HG02759 (cell line): Measurements from ENCODE around the gene OR7C2.
"Not testable (repeated sequence)": the region's sequence is repeated elsewhere in the genome, so short reads cannot be mapped to it uniquely, and the experiment has no call there.

Experiments
- ATAC-seq: cut with Tn5 transposase; IDR thresholded peaks from one replicate; pipeline ENCODE4 v1.9.1; 2021; ENCODE audit warnings: mild to moderate bottlenecking, moderate library complexity; ENCODE audit not compliant: unreplicated experiment

Gene OR7C2

DNA sequence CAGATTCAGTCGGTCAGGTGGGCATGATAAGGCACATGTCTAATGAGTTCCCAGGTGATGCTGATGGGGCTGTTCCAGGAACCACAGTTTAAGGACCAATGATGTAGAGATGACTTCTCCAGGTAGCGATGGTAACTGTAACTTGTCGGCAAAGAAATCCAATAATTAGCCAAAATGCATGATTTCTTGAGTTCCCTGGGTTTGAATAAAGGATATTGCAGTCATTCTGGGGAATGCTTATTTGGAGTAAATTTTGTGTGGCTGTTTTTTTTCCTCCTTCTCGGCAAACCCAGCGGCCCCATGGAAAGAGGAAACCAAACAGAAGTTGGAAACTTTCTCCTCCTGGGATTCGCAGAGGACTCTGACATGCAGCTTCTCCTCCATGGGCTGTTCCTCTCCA lies at the start of gene OR7C2:
TSS of gene OR7C2 (plus strand) at position 301 of the 400 bp plus-strand sequence. CDS start at position 301, 0 bp downstream.
- ATAC-seq, result no peak

- no peak for ATAC-seq
Measured at GRCh38 chr19:14901675-14902260, 39.5 kb upstream of the OR7C2 start.

DNA sequence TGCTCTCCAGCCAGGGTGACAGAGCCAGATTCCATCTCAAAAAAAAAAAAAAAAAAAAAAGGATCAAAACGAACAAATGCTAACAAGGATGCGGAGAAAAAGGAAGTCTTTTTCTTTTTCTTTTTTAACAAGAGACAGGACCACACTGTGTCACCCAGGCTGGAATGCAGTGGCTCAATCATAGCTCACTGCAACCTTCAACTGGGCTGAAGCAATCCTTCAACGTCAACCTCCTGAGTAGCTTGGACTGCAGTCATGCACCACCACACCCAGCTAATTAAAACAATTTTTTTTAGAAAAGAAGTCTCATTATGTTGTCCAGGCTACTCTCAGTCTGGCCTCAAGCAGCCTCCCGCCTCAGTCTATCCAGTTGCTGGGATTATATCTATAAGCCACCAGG lies 34.6 kb upstream of the OR7C2 start:
- no peak for ATAC-seq

DNA sequence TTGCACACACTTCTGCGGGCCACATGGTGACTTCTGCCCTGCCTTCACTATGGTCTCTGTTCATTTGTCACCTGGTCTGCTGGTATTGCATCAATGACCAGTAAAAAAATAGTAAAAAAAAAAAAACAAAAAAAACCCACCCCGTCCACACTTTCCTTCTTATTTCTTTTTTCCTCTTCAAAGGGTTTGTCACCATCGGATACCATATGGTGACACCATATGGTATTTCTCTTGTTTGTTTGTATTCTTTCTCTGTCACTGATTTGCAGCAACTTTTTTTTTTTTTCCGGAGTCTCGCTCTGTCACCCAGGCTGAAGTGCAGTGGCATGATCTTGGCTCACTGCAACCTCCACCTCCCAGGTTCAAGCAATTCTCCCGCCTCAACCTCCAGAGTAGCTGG lies 26.2 kb upstream of the OR7C2 start:
- no peak for ATAC-seq

DNA sequence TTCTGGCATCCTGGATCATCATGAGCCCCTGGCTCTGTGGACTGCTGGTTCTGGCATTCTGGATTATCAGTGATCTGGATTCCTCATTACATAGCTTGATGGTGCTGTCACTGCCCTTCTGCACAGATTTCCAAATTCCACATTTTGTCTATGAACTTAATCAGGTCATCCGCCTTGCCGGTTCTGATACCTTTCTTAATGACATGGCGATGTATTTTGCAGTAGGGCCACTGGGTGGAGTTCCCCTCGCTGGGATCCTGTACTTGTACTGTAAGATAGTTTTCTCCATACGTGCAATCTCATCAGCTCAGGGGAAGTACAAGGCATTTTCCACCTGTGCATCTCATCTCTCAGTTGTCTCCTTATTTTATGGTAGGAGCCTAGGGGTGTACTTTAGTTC lies 24.4 kb upstream of the OR7C2 start:
- ATAC-seq, result no peak

- no peak for ATAC-seq
Measured at GRCh38 chr19:14933506-14933905, 7.8 kb upstream of the OR7C2 start.

GRCh38 chr19:14940266-14940665 lies 1.0 kb upstream of the OR7C2 start:
- no peak for ATAC-seq

DNA sequence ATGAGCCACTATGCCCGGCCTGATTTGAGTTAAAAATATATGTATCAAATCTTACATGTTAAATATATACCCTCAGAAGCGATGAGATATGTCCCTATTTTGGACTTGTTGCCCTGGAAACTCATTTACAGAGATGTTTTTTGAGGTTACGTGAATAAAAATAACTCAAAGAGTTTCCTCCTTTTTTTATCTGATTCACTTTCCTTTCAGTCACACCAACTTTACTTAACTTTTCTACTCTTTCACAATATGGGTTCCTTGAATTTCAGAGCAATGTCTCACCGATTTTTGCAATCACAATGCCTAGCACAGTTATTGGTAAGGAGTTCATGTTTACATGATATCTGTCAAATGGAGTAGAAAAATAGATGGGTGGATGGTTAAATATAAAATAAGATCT lies 2.3 kb downstream of the OR7C2 start:
- ATAC-seq, result no peak

DNA sequence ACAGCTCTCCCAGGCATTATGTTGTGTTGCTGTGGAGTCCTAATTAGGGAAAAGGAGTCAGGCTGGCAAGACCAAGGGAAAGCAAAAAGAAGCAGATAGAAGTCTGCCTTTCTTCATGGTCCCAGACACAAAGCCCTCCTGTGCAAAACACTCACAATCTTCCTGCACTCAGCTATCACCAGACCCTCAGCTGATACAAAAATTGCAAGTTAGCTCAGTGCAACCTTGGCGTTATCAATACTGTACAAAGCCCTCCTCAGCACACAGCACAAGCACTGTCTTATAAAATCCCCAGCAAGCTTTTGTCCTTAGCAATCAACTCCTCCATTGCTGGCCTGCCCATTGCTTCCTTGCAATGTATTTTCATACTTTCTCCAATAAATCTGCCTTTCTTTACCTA lies 3.2 kb downstream of the OR7C2 start:
- no peak for ATAC-seq

DNA sequence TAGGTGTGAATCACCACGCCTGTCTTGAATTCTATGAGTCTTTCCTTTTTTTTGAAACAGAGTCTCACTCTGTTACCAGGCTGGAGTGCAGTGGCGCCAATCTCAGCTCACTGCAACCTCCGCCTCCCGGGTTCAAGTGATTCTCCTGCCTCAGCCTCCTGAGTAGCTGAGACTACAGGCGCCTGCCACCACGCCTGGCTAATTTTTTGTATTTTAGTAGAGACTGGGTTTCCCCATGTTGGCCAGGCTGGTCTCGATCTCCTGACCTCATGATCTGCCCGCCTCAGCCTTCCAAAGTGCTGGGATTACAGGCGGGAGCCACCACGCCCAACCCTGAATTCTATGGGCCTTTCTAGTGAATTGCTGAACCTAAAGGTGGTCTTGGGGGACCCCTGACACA lies 8.1 kb downstream of the OR7C2 start:
- not testable (repeated sequence) for ATAC-seq

GRCh38 chr19:14949876-14950275 lies 8.6 kb downstream of the OR7C2 start:
- ATAC-seq, result no peak

GRCh38 chr19:14950421-14950820 lies 9.1 kb downstream of the OR7C2 start:
- ATAC-seq, result no peak

DNA sequence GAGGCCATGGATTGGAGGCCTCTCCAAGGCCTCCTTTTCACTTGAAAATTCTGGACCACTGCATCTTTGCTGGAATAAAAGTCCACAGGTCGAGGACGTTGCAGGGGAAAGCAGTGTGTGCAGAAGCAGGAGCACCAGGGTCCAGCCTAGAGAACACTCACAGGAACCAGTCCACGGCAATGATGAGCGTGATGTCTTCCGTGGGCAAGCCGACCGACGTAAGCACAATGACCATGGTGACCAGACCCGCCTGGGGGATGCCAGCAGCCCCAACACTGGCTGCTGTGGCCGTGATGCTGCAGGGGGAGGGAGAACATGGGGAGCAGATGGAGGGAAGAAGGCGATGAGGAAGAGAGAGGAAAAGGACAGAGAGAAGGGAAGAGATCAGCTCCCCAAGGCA lies 11.5 kb downstream of the OR7C2 start:
- no peak for ATAC-seq

DNA sequence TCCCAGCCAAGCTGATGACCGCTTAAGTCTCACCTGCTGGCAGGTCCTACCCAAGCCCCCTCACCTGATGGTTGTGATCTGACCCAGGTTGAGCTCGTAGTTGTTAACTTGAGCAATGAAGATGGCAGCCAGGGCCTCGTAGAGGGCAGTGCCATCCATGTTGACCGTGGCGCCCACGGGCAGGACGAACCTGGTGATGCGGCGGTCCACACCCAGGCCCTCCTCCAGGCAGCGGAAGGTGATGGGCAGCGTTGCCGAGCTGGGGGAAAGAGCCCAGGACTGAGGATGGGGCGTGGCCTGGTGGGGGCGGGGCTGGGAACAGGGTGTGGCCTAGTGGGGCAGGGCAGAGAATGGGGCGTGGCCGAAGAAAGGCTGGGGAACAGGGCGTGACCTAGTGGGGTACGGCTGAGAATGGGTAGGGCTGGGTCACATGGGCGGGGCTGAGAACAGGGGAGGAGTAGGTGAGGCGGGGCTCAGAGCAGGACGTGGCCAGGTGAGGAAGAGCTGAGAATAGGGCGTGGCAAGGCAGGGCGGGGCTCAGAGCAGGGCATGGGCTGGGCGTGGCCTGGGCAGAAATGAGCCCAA lies 12.9 kb downstream of the OR7C2 start:
- no peak for ATAC-seq

GRCh38 chr19:14957464-14957863 lies 16.2 kb downstream of the OR7C2 start:
- ATAC-seq, result no peak

DNA sequence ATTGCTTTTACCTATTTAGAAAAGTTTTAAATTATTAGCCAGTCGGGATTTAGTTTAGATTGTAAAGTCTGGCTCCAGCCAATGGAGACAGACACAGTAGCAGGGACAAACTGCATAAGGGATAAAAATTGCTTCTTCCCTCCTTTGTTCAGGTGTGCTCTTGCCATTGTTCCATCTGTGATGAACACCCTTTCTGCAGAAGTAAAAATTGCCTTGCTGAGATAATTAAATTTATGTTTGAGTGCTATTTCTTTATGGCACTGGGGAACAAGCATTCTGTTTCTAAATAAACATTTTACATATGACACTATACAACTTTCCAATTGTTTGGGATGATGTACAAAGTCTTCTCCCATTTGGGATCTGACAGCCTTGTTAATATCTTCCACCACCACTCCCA lies 18.0 kb downstream of the OR7C2 start:
- no peak for ATAC-seq

DNA sequence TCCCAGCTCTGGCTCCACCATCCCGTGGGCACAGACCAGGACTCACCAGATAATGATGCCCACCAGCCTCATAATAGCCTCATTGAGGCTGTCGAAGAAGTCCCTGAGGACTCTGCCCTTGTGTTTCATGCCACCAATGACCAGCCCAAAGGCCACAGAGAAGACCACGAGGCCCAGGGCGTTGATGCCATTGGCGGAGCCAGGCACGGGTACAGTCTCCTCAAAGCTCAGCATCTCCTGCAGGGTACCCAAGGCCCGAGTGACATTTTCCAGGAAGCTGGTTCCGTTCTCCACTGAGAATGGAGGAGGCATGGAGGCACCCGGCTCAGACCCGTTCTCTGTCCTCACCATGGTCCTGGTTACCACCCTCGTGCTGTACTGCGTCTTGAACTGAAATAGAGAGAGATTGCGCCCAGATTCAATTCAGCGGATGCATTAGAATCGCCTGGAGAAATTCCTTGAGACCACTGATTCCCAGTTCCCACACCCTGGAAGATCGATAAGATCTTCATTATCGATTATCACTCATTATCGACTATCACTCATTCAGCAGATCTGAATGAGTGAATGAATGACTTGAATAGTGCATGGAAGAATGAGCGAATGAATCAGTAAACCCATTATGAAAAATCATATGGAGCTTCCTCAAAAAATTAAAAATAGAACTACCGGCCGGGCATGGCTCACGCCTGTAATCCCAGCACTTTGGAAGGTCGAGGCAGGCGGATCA lies 20.8 kb downstream of the OR7C2 start:
- ATAC-seq, result no peak

- no peak for ATAC-seq
Measured at GRCh38 chr19:14968247-14968646, 27.0 kb downstream of the OR7C2 start.

GRCh38 chr19:14971474-14971873 lies 30.2 kb downstream of the OR7C2 start:
- no peak for ATAC-seq

DNA sequence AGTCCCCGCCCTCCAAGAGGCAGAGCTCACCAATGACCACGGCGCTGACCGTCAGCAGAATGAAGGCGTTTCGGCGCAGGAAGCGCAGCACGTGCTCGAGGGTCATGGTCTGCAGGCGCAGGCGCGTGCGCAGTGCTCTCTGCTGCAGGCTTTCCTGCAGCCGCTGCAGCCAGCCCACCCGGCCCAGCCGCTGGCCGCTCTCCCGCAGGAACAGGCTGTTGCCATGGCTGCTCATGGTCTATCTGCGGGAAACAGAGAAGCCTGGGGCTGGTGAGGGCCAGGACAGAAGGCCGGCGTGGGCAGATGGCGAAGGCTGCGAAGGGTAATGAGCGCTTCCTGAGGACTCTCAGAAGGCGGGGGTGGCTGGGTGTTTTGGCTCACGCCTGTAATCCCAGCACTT lies 31.4 kb downstream of the OR7C2 start:
- no peak for ATAC-seq

- no peak for ATAC-seq
Measured at GRCh38 chr19:14974488-14974887, 33.2 kb downstream of the OR7C2 start.

- ATAC-seq, result no peak
Measured at GRCh38 chr19:14977128-14977527, 35.8 kb downstream of the OR7C2 start.
